PC-3 (cell line): ENCODE data around the gene ANGPTL5. TPM values are rescaled to one million over a fixed set of nuclear protein-coding genes. Genes with fewer than 3 reads are reported as not detected.

ENCODE experiments used
- ATAC-seq: fragments of 200-7000 bp; cut with Tn5 transposase; 2 replicates; pipeline ENCODE4 v1.9.1; 2020; ENCODE audit warnings: mild to moderate bottlenecking, moderate library complexity
- BruUV-seq: library from RNA; stranded (reverse); fragments of 400-500 nt; replicated peaks from 2 replicates; lab custom pipeline; 2021; lab: Mats Ljungman, UMichigan
- CTCF ChIA-PET: fragments of 300-600 bp; sonication (Branson Sonifier 250); formaldehyde crosslinking; loops from one replicate; lab custom pipeline; 2022; ENCODE audit warnings: antibody characterized with exemption; lab: Charles Lee
- POLR2A ChIA-PET: fragments of 300-600 bp; sonication (Branson Sonifier 250); formaldehyde crosslinking; loops from one replicate; lab custom pipeline; 2022; ENCODE audit warnings: antibody characterized with exemption; ENCODE audit not compliant: unreplicated experiment; lab: Charles Lee
- DNase-seq: peaks from one replicate; pipeline ENCODE4 v3.0.0-alpha.2; 2015
- H2AFZ ChIP-seq: fragments of 300-600 bp; sonication (generic); 2 replicates; pipeline ENCODE4 v1.6.0; 2016; ENCODE audit warnings: antibody characterized with exemption, low read length
- H3F3A ChIP-seq: fragments of 300-600 bp; sonication (generic); one replicate; pipeline ENCODE4 v1.6.0; 2017; ENCODE audit warnings: antibody characterized with exemption, low read length, control low read depth, mild to moderate bottlenecking; ENCODE audit not compliant: unreplicated experiment
- H3K27ac ChIP-seq: fragments of 300-600 bp; sonication (generic); 2 replicates; pipeline ENCODE4 v1.5.1; 2016; ENCODE audit warnings: mild to moderate bottlenecking, low read length
- H3K27me3 ChIP-seq: fragments of 300-600 bp; sonication (generic); 2 replicates; pipeline ENCODE4 v1.6.1; 2016; ENCODE audit warnings: low read length, mixed read lengths
- H3K36me3 ChIP-seq: fragments of 300-600 bp; sonication (generic); 2 replicates; pipeline ENCODE4 v1.6.1; 2016; ENCODE audit warnings: low read depth, mixed run types, low read length, mixed read lengths
- H3K4me1 ChIP-seq: fragments of 300-600 bp; sonication (generic); 2 replicates; pipeline ENCODE4 v1.5.1; 2016; ENCODE audit warnings: low read length; ENCODE audit not compliant: insufficient read depth
- H3K4me2 ChIP-seq: fragments of 300-600 bp; sonication (generic); 2 replicates; pipeline ENCODE4 v1.6.0; 2016; ENCODE audit warnings: low read length
- H3K4me3 ChIP-seq: fragments of 300-600 bp; sonication (generic); 2 replicates; pipeline ENCODE4 v1.5.1; 2016; ENCODE audit warnings: mild to moderate bottlenecking, low read length, mixed read lengths
- H3K79me2 ChIP-seq: fragments of 300-600 bp; sonication (generic); 2 replicates; pipeline ENCODE4 v1.6.1; 2017; ENCODE audit warnings: low read length, mixed read lengths
- H3K9ac ChIP-seq: fragments of 300-600 bp; sonication (generic); 2 replicates; pipeline ENCODE4 v1.6.0; 2016; ENCODE audit warnings: mild to moderate bottlenecking, low read length
- H3K9me2 ChIP-seq: fragments of 300-600 bp; sonication (generic); replicated peaks from 2 replicates; pipeline ENCODE4 v1.6.1; 2016; ENCODE audit warnings: mixed run types, low read length, mixed read lengths
- H3K9me3 ChIP-seq: fragments of 300-600 bp; sonication (generic); 2 replicates; pipeline ENCODE4 v1.6.1; 2016; ENCODE audit warnings: low read length, mixed read lengths
- H4K20me1 ChIP-seq: fragments of 300-600 bp; sonication (generic); 2 replicates; pipeline ENCODE4 v1.6.1; 2016; ENCODE audit warnings: low read length, mixed read lengths
- CTCF ChIP-seq: fragments of 300-600 bp; sonication (generic); conservative IDR thresholded peaks from 2 replicates; pipeline ENCODE4 v1.5.1; 2017; ENCODE audit warnings: antibody characterized with exemption, low read depth, mild to moderate bottlenecking, low read length
- EZH2 ChIP-seq: fragments of 300-600 bp; sonication (generic); IDR thresholded peaks from one replicate; pipeline ENCODE4 v1.6.1; 2017; ENCODE audit warnings: antibody characterized with exemption, mild to moderate bottlenecking, low read length; ENCODE audit not compliant: unreplicated experiment
- EZH2phosphoT487 ChIP-seq: fragments of 300-600 bp; sonication (generic); IDR thresholded peaks from 2 replicates; pipeline ENCODE4 v1.6.1; 2018; ENCODE audit warnings: mild to moderate bottlenecking, antibody characterized with exemption, low read length, borderline replicate concordance
- intact Hi-C: fragments of 100-400 bp; cut with micrococcal nuclease; formaldehyde crosslinking; loops from 2 replicates; pipeline ENCODE4 v1.9.0; 2023
- total RNA-seq: library from RNA; depleted of rRNA; stranded (reverse); fragments of >200 nt; gene quantifications from 2 replicates; pipeline ENCODE4 v1.2.3, GENCODE V29; 2014

Gene ANGPTL5
- total RNA-seq, 1 experiment from 2014 or later: not detected

GRCh38 chr11:101907815-101908214 lies 8.5 kb downstream of the ANGPTL5 start:
- Histone ChIP-seq H3K36me3 (no peaks in the 10 kb centered on the region), H3K9me3 (no peaks in the 10 kb centered on the region), H3K9me2 (no peaks in the 10 kb centered on the region), H3K4me1 (peaks cover 6% of the 10 kb centered on the region; the same call in 1 of the 2 replicates), H3F3A (no peaks in the 10 kb centered on the region), H3K27me3 (no peaks in the 10 kb centered on the region), H3K79me2 (no peaks in the 10 kb centered on the region), H3K27ac (no peak overlapping the region), H4K20me1 (no peaks in the 10 kb centered on the region), H3K9ac (no peak overlapping the region), H2AFZ (no peak overlapping the region), H3K4me3 (no peak overlapping the region), H3K4me2 (no peak overlapping the region)
- intact Hi-C loops: no loop called here
- ChIA-PET CTCF (no interaction called here), POLR2A (no interaction called here)
- DNase-seq: no peak
- ATAC-seq: no peak
- BruUV-seq: no TSS peak
- TF ChIP-seq EZH2phosphoT487 (no peak), EZH2 (no peak), CTCF (no peak)

GRCh38 chr11:101894505-101894904 lies 21.8 kb downstream of the ANGPTL5 start:
- intact Hi-C loops: no loop called here
- no peaks in the 10 kb centered on the region for H3K4me1 ChIP-seq

More at GRCh38 chr11:101894505-101894904, 21.8 kb downstream of the ANGPTL5 start:
- H3K79me2 ChIP-seq: no peaks in the 10 kb centered on the region
- ChIA-PET CTCF (no interaction called here), POLR2A (no interaction called here)
- no peak for DNase-seq
- no peaks in the 10 kb centered on the region for H3K27me3 ChIP-seq
- no peaks in the 10 kb centered on the region for H3K9me2 ChIP-seq
- no peaks in the 10 kb centered on the region for H3K36me3 ChIP-seq
- H3K4me3 ChIP-seq: no peak overlapping the region
- TF ChIP-seq EZH2 (no peak), CTCF (no peak), EZH2phosphoT487 (no peak)
- H3K27ac ChIP-seq: no peak overlapping the region
- no peak overlapping the region for H3K9ac ChIP-seq
- H2AFZ ChIP-seq: no peak overlapping the region
- no peak for ATAC-seq
- H4K20me1 ChIP-seq: no peaks in the 10 kb centered on the region
- no peaks in the 10 kb centered on the region for H3F3A ChIP-seq
- H3K4me2 ChIP-seq: no peak overlapping the region
- no TSS peak for BruUV-seq
- H3K9me3 ChIP-seq: no peaks in the 10 kb centered on the region
